ENCODE measurements around the gene GRAMD1B. TPM values are rescaled to one million over a fixed set of nuclear protein-coding genes. Genes with fewer than 3 reads are reported as not detected.
A peak's percentile ranks its signal among the peaks of the same experiment; 100 is the strongest.

Gene GRAMD1B
- total RNA-seq, 3 donors from 2014 or later, result 3.2 to 4.4 (median 4.1) TPM

DNA sequence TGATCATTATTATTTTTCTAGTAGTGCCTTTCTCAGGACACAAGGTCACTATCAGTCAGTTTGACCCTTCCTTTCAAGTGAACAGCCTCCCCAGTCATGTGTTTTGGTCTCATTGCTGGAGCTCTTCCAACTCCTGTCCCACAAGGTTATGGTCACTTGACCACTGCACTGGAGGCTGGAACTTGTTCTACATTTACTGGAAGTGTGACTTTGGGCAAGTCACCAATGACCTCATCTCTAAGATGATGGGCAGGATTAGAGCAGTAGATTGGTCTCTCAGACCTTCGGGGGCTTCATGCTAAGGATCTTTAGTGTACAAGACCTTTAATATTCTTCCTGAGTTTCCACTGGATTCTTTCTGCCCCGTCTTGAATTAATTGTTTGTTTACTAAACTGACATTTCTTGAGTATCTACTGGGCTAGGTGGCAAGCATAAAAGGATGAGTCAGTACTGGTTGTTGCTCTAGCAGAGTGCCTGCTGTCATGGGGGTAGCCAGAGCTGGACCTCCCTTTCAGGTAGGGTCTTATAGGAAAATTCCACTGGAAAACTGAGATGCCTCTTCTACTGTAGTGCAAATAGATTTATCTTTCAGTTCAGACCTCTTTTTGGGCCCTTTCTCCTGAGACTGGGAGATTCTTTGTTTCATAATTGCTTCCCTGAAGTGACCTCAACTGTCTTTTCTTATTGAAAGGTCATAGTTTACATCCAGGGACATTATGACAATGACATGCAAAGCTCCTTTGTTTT lies 106.8 kb downstream of the GRAMD1B start:
- intact Hi-C loops (cut with DNase I, micrococcal nuclease), result no loop called here
- TF ChIP-seq, protein P1, sequence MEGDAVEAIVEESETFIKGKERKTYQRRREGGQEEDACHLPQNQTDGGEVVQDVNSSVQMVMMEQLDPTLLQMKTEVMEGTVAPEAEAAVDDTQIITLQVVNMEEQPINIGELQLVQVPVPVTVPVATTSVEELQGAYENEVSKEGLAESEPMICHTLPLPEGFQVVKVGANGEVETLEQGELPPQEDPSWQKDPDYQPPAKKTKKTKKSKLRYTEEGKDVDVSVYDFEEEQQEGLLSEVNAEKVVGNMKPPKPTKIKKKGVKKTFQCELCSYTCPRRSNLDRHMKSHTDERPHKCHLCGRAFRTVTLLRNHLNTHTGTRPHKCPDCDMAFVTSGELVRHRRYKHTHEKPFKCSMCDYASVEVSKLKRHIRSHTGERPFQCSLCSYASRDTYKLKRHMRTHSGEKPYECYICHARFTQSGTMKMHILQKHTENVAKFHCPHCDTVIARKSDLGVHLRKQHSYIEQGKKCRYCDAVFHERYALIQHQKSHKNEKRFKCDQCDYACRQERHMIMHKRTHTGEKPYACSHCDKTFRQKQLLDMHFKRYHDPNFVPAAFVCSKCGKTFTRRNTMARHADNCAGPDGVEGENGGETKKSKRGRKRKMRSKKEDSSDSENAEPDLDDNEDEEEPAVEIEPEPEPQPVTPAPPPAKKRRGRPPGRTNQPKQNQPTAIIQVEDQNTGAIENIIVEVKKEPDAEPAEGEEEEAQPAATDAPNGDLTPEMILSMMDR (IDR thresholded peaks at IDR 0.05), result no peak
- H3K4me3 ChIP-seq, result no peak overlapping the region
- no peaks in the 10 kb centered on the region for H3K36me3 ChIP-seq (ENCODE audit: low read depth)
- ATAC-seq, result no peak
- H3K9me3 ChIP-seq, result no peaks in the 10 kb centered on the region
- DNase-seq, result peak in 1 of 3 donors; percentile 24
- H3K4me1 ChIP-seq (ENCODE audit: low read depth), result no peaks in the 10 kb centered on the region

DNA sequence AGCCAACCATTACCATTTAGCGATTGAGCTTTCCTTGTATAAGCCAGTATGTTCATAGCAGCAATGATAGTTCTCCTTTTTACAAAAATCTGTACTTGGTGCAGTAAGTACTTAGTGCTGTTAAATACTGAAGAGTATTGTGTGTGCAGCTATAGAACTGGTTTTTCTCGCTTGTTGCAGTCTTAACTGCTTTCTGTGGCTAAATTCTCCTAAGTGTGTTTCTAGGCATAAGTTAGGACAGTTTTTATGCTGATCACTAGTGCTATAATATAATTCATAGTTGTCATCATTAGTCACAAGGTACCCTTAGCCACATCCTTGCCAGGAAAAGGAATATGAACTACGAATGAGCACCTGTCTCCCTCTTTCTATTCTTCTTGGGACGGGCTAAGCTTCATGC lies 107.7 kb downstream of the GRAMD1B start:
- ATAC-seq, result no peak
- TF ChIP-seq, protein P1 (IDR thresholded peaks at IDR 0.05), result no peak
- H3K36me3 ChIP-seq (ENCODE audit: low read depth), result no peaks in the 10 kb centered on the region
- no peaks in the 10 kb centered on the region for H3K4me1 ChIP-seq (ENCODE audit: low read depth)
- no peaks in the 10 kb centered on the region for H3K9me3 ChIP-seq
- DNase-seq, result no peak
- intact Hi-C loops (cut with DNase I, micrococcal nuclease), result no loop called here
- H3K4me3 ChIP-seq, result no peak overlapping the region

DNA sequence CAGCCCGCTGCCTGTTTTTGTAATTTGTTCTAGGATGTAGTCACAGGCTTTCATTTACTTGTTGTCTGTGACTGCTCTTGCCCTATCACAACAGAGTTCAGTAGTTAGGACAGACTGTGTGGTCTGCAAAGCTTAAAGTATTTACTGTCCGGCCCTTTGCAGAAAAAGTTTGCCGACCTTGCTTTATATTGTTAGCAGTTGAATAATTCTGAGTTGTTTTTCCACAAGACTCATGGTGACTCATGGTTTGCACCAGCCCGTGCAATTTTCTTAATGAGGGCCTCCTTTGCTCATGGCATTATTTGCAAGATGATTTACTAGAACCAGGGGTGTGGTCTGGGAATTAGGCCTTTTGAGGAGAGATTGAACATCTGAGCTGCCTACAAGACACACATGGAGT lies 113.7 kb downstream of the GRAMD1B start:
- Histone ChIP-seq H3K4me3 (no peak overlapping the region), H3K9me3 (no peaks in the 10 kb centered on the region), H3K4me1 (ENCODE audit: low read depth) (no peaks in the 10 kb centered on the region), H3K36me3 (ENCODE audit: low read depth) (no peaks in the 10 kb centered on the region)
- intact Hi-C loops (cut with DNase I, micrococcal nuclease), result no loop called here
- ATAC-seq, result no peak
- DNase-seq, result no peak
- TF ChIP-seq, protein P1 (IDR thresholded peaks at IDR 0.05), result no peak

DNA sequence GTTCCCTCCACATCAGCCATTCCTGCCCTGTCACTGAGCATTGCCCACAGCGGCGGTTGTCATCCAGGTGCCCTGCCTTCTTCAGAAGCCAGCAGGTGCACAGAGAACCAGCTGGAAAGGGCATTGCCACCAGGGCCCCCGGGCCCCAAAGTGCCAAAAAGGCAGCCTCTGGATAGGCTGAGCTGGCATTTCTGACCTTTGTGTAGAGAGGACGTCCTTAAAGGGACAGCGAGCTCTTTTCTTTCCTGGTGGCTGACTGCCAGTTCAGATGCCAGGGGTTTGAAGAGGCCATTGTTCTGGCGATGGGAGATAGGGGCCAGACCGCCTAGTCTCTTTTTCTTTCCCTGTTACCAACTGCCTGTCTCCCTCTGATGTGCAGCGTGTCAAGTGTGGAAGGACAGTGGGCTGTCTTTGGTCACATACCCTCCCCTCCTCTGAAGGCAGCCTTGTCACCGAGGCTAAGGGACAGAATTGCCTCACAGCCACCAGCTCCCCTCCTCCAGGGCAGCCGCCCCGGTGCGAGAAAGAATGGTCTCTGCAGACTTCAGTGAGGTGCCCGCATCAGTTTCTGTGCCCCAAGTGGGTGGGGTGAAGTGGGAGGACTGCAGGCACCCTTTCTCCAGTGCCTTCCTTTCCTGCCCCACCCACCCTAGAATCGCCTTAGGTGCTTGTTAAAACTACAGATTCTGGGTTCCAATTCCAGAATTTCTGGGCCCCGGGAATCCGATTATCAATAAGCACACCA lies 114.7 kb downstream of the GRAMD1B start:
- Histone ChIP-seq H3K36me3 (ENCODE audit: low read depth) (no peaks in the 10 kb centered on the region), H3K4me3 (no peak overlapping the region), H3K4me1 (ENCODE audit: low read depth) (no peaks in the 10 kb centered on the region), H3K9me3 (no peaks in the 10 kb centered on the region)
- DNase-seq (no peak), ATAC-seq (no peak)
- TF ChIP-seq, protein P1 (IDR thresholded peaks at IDR 0.05), result no peak
- intact Hi-C loops (cut with DNase I, micrococcal nuclease), result no loop called here

DNA sequence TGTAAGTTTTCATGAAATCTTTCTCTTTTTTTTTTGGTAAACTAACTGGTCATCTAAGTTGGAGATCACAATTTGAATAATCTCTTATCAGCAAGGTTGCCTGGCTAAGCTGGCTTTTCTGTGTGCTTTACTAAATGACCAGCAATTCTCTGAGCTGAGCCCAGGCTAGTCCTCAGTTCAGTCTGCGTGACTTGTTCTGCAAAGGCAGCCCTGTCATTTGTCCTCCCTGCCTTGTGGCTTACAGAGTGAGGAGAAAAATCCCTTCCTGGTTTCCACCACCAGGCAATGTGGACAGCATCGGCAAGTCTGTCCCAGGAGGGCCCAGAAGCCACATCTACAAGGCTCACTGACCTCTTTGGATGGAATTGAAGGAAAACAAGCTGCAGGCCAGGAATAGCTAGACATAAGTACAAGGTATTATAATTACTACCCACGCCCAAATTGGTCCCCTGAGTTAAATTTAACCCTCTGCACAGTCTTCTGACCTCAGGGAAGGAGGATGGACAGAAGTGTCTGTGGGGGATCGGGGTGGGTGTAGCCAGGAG lies 115.7 kb downstream of the GRAMD1B start:
- DNase-seq (no peak), ATAC-seq (no peak)
- Histone ChIP-seq H3K9me3 (no peaks in the 10 kb centered on the region), H3K4me1 (ENCODE audit: low read depth) (no peaks in the 10 kb centered on the region), H3K4me3 (no peak overlapping the region), H3K36me3 (ENCODE audit: low read depth) (no peaks in the 10 kb centered on the region)
- intact Hi-C loops (cut with DNase I, micrococcal nuclease), result no loop called here
- TF ChIP-seq, protein P1 (IDR thresholded peaks at IDR 0.05), result no peak

Measured in mucosa of descending colon (tissue), 3 donors.